Stomach (tissue), 19 donors: Measurements from ENCODE around the gene LSR. TPM values are rescaled to one million over a fixed set of nuclear protein-coding genes. Genes with fewer than 3 reads are reported as not detected.

ENCODE experiments used
- DNase-seq, 2 donors: peaks; one replicate each; pipeline versions ENCODE4 v3.0.0 to v3.0.0-alpha.2; 2013 to 2019
- H3K27ac ChIP-seq, 5 donors: fragments of 200-600 bp in 4 of 5; sonication (generic) in 4 of 5; one replicate each; pipeline ENCODE4 v1.5.1; 2013 to 2019; ENCODE audit warnings: mild to moderate bottlenecking in 1 of 5, moderate library complexity in 1 of 5
- H3K27me3 ChIP-seq, 3 donors: fragments of 200-600 bp; sonication (generic); one replicate each; pipeline ENCODE4 v1.5.1; 2017 to 2019; ENCODE audit warnings: mixed run types in 1 of 3
- H3K36me3 ChIP-seq, 4 donors: fragments of 200-600 bp; sonication (generic); 1 replicate in 3 of 4; 2 replicates in 1 of 4; pipeline ENCODE4 v1.5.1; 2016 to 2019
- H3K4me1 ChIP-seq, 4 donors: fragments of 200-600 bp; sonication (generic); one replicate each; pipeline ENCODE4 v1.5.1; 2016 to 2019
- H3K4me3 ChIP-seq, 4 donors: fragments of 200-600 bp; sonication (generic) in 3 of 4; one replicate each; pipeline ENCODE4 v1.5.1; 2016 to 2019; ENCODE audit warnings: mild to moderate bottlenecking in 1 of 4
- H3K9me3 ChIP-seq, 4 donors: fragments of 200-600 bp; sonication (generic); one replicate each; pipeline ENCODE4 v1.5.1; 2016 to 2019
- CTCF ChIP-seq, 7 experiments: fragments of 450-650 bp in 4 of 7; fragments of 200-600 bp in 3 of 7; sonication (generic) in 3 of 7; IDR thresholded peaks; one replicate each; pipeline ENCODE4 v1.5.1; 2016 to 2019; ENCODE audit warnings: antibody characterized with exemption in 7 of 7, control low read depth in 2 of 7, mild to moderate bottlenecking in 1 of 7
- EP300 ChIP-seq: sonication (generic); formaldehyde crosslinking; IDR thresholded peaks from one replicate; pipeline ENCODE4 v1.6.1; 2017; ENCODE audit warnings: antibody characterized with exemption
- POLR2A ChIP-seq, 4 donors: fragments of 450-650 bp; IDR thresholded peaks; one replicate each; pipeline ENCODE4 v1.6.1; 2016; ENCODE audit warnings: antibody characterized with exemption in 4 of 4, control low read depth in 2 of 4, mild to moderate bottlenecking in 1 of 4, moderate library complexity in 1 of 4
- POLR2AphosphoS5 ChIP-seq, 3 donors: sonication (generic); formaldehyde crosslinking; IDR thresholded peaks; one replicate each; pipeline ENCODE4 v1.6.1; 2016; ENCODE audit warnings: antibody characterized with exemption in 3 of 3
- WGBS, 5 donors: extraction: QIAGEN DNeasy Blood & Tissue Kit in 3 of 5; methylation state at CpG; one replicate each; pipeline versions ENCODE4 v1.1.5 to v1.1.7; 2013 to 2018; 5-methylcytosine and 5-hydroxymethylcytosine counted together
- intact Hi-C: fragments of 100-400 bp; cut with DNase I; formaldehyde crosslinking; loops from one replicate; pipeline ENCODE4 v1.15.1; 2023; ENCODE audit warnings: low total_unique reads
- long read RNA-seq, 10 donors: transcript quantifications; one replicate each; lab custom pipeline, GENCODE V29; 2026
- polyA plus RNA-seq, 3 donors: library from polyadenylated mRNA; stranded (reverse); fragments of 200-250 nt; gene quantifications; one replicate each; pipeline ENCODE4 v1.2.3, GENCODE V29; 2013
- total RNA-seq, 5 donors: library from RNA; depleted of rRNA; stranded (reverse); fragments of >200 nt; gene quantifications; one replicate each; pipeline versions ENCODE4 v1.1.0 to v1.2.3, GENCODE V29; 2014 to 2016
- donor health status: healthy with polysubstance abuse.
- donor health status: Bipolar disorder and iron deficiency.
- donor health status: healthy.

Gene LSR
- 100 to 1,000 TPM in 2 of 5 donors, 10 to 100 TPM in 3; 20.4 to 174 (median 72.8) TPM for total RNA-seq
- polyA plus RNA-seq, result 10 to 100 TPM; 17.9 to 90.7 (median 84.4) TPM
- long read RNA-seq, donor 1, transcript LSR-203 (8 exons, 1,963 nt), result major isoform, 5 of 20 reads
- long read RNA-seq, donor 1, partial matches to known transcripts, result 9 of 20 reads
- long read RNA-seq, donor 1, other reads (novel, unspliced or antisense), result 0 of 20 reads
- long read RNA-seq, donor 2, transcript LSR-202 (9 exons, 2,105 nt), result minor isoform, 7 of 22 reads
- long read RNA-seq, donor 2, transcript LSR-203 (8 exons, 1,963 nt), result major isoform, 9 of 22 reads
- long read RNA-seq, donor 2, partial matches to known transcripts, result 5 of 22 reads
- long read RNA-seq, donor 2, other reads (novel, unspliced or antisense), result 0 of 22 reads
- long read RNA-seq, donor 3, transcript LSR-203 (8 exons, 1,963 nt), result major isoform, 5 of 34 reads
- long read RNA-seq, donor 3, transcript LSR-202 (9 exons, 2,105 nt), result major isoform, 5 of 34 reads
- long read RNA-seq, donor 3, partial matches to known transcripts, result 23 of 34 reads
- long read RNA-seq, donor 3, other reads (novel, unspliced or antisense), result 0 of 34 reads
- long read RNA-seq, donor 4, partial matches to known transcripts, result 0 of 1 reads
- long read RNA-seq, donor 4, other reads (novel, unspliced or antisense), result 0 of 1 reads
- long read RNA-seq, donor 5, transcript LSR-202 (9 exons, 2,105 nt), result major isoform, 5 of 58 reads
- long read RNA-seq, donor 5, partial matches to known transcripts, result 50 of 58 reads
- long read RNA-seq, donor 5, other reads (novel, unspliced or antisense), result 0 of 58 reads
- long read RNA-seq, donor 6, transcript LSR-203 (8 exons, 1,963 nt), result major isoform, 28 of 120 reads
- long read RNA-seq, donor 6, transcript LSR-202 (9 exons, 2,105 nt), result minor isoform, 17 of 120 reads
- long read RNA-seq, donor 6, partial matches to known transcripts, result 71 of 120 reads
- long read RNA-seq, donor 6, other reads (novel, unspliced or antisense), result 0 of 120 reads
- long read RNA-seq, donor 7, transcript LSR-212 (9 exons, 2,480 nt), result minor isoform, 5 of 70 reads
- long read RNA-seq, donor 7, transcript LSR-203 (8 exons, 1,963 nt), result major isoform, 10 of 70 reads
- long read RNA-seq, donor 7, transcript LSR-202 (9 exons, 2,105 nt), result minor isoform, 6 of 70 reads
- long read RNA-seq, donor 7, partial matches to known transcripts, result 48 of 70 reads
- long read RNA-seq, donor 7, other reads (novel, unspliced or antisense), result 0 of 70 reads
- long read RNA-seq, donor 8, transcript LSR-203 (8 exons, 1,963 nt), result minor isoform, 13 of 93 reads
- long read RNA-seq, donor 8, transcript LSR-202 (9 exons, 2,105 nt), result major isoform, 14 of 93 reads
- long read RNA-seq, donor 8, partial matches to known transcripts, result 61 of 93 reads
- long read RNA-seq, donor 8, other reads (novel, unspliced or antisense), result 0 of 93 reads
- long read RNA-seq, donor 9, transcript LSR-203 (8 exons, 1,963 nt), result major isoform, 8 of 92 reads
- long read RNA-seq, donor 9, partial matches to known transcripts, result 80 of 92 reads
- long read RNA-seq, donor 9, other reads (novel, unspliced or antisense), result 0 of 92 reads
- long read RNA-seq, donor 10, transcript LSR-203 (8 exons, 1,963 nt), result major isoform, 7 of 15 reads
- long read RNA-seq, donor 10, transcript LSR-202 (9 exons, 2,105 nt), result minor isoform, 5 of 15 reads
- long read RNA-seq, donor 10, partial matches to known transcripts, result 0 of 15 reads
- long read RNA-seq, donor 10, other reads (novel, unspliced or antisense), result 0 of 15 reads

- intact Hi-C loops, result no loop called here
- H3K9me3 ChIP-seq, result peaks cover 0 to 6% (median 3%) of the 10 kb centered on the region in 4 donors
- 0 to 2% (median 0%) methylated on average over 14 to 69 of the region's 69 CpGs for WGBS, 5 donors
- peak within 1 kb of the TSS; percentile 56 to 73 (median 63) for H3K4me3 ChIP-seq
- peak; percentile 94 to 96 for DNase-seq
- TF ChIP-seq EP300 (no peak), CTCF (IDR thresholded peaks at IDR 0.05) (no peak), POLR2AphosphoS5 (IDR thresholded peaks at IDR 0.05) (peak in 2 of 3 donors; percentile 83 to 91), POLR2A (IDR thresholded peaks at IDR 0.05) (peak in 1 of 4 donors; percentile 75)
- peaks cover 0 to 42% (median 18%) of the 10 kb centered on the region in 3 donors for H3K27me3 ChIP-seq
- H3K36me3 ChIP-seq, result peaks cover 0 to 23% (median 9%) of the 10 kb centered on the region in 4 donors
- peak within 1 kb of the TSS; percentile 92 to 97 (median 94) for H3K27ac ChIP-seq
- H3K4me1 ChIP-seq, result peaks cover 1 to 53% (median 39%) of the 10 kb centered on the region in 4 donors
Measured at GRCh38 chr19:35248310-35249145, at the start of gene LSR. LSR (plus strand) TSS chr19:35249002; CDS start chr19:35249023, 21 bp downstream.

- Histone ChIP-seq H3K36me3 (no peaks in the 10 kb centered on the region), H3K4me1 (peaks cover 0 to 10% (median 0%) of the 10 kb centered on the region in 4 donors), H3K27me3 (peaks cover 0 to 7% (median 0%) of the 10 kb centered on the region in 3 donors), H3K27ac (no peak overlapping the region), H3K9me3 (no peaks in the 10 kb centered on the region), H3K4me3 (no peak overlapping the region)
- TF ChIP-seq CTCF (IDR thresholded peaks at IDR 0.05), result no peak
- intact Hi-C loops, result no loop called here
- 58 to 83% (median 60%) methylated on average over 2 of the region's 2 CpGs for WGBS, 5 donors
- no peak for DNase-seq
Measured at GRCh38 chr19:35199481-35199880, 49.3 kb upstream of the LSR start.

GRCh38 chr19:35202722-35203688 is 45.8 kb upstream of the LSR start:
- Histone ChIP-seq H3K36me3 (no peaks in the 10 kb centered on the region), H3K4me3 (no peak overlapping the region), H3K4me1 (peaks cover 3 to 33% (median 19%) of the 10 kb centered on the region in 4 donors), H3K9me3 (no peaks in the 10 kb centered on the region), H3K27me3 (peaks cover 0 to 3% (median 0%) of the 10 kb centered on the region in 3 donors), H3K27ac (no peak overlapping the region)
- TF ChIP-seq EP300 (no peak), CTCF (IDR thresholded peaks at IDR 0.05) (no peak), POLR2A (IDR thresholded peaks at IDR 0.05) (no peak), POLR2AphosphoS5 (IDR thresholded peaks at IDR 0.05) (no peak)
- DNase-seq, result no peak
- intact Hi-C loops, result no loop called here
- 79 to 87% (median 83%) methylated on average over 4 of the region's 4 CpGs for WGBS, 5 donors
